ENCODE results near the gene KRTAP2-3. TPM values are rescaled to one million over a fixed set of nuclear protein-coding genes. Genes with fewer than 3 reads are reported as not detected.
"Not testable (repeated sequence)": the region's sequence is repeated elsewhere in the genome, so short reads cannot be mapped to it uniquely, and the experiment has no call there.

Gene KRTAP2-3
- total RNA-seq, 4 donors from 2014 or later = not detected

- H3K36me3 ChIP-seq = no peaks in the 10 kb centered on the region
- no peak within 1 kb of the TSS for H3K4me3 ChIP-seq
- no peak for ATAC-seq
- TF ChIP-seq CTCF (IDR thresholded peaks at IDR 0.05) (no peak), POLR2AphosphoS5 (IDR thresholded peaks at IDR 0.05) (no peak), POLR2A (IDR thresholded peaks at IDR 0.05) (no peak), EP300 (IDR thresholded peaks at IDR 0.05) (no peak)
- peaks cover 32% of the 10 kb centered on the region for H3K27me3 ChIP-seq
- H3K27ac ChIP-seq = no peak within 1 kb of the TSS
- WGBS, 2 donors (ENCODE audit: low coverage in 1 of 2) = 18 to 47% methylated on average over 5 of the region's 10 CpGs
- H3K9me3 ChIP-seq = no peaks in the 10 kb centered on the region
- no peaks in the 10 kb centered on the region for H3K4me1 ChIP-seq
Measured at GRCh38 chr17:41101586-41102259, 41.8 kb upstream of the KRTAP2-3 start, which contains the start of gene KRTAP4-16. Gene KRTAP4-16 (minus strand): TSS chr17:41102209. CDS start chr17:41102209, 0 bp downstream.

GRCh38 chr17:41099682-41100480 lies 40.0 kb upstream of the KRTAP2-3 start:
- H3K4me1 ChIP-seq, H3K36me3 ChIP-seq, H3K4me3 ChIP-seq, H3K9me3 ChIP-seq, H3K27ac ChIP-seq, ATAC-seq: not testable (repeated sequence)
- 47 to 48% methylated on average over 6 to 7 of the region's 7 CpGs for WGBS, 2 donors (ENCODE audit: low coverage in 1 of 2)
- H3K27me3 ChIP-seq = peaks cover 26% of the 10 kb centered on the region

GRCh38 chr17:41098481-41098880 lies 38.6 kb upstream of the KRTAP2-3 start:
- peaks cover 26% of the 10 kb centered on the region for H3K27me3 ChIP-seq
- TF ChIP-seq EP300 (IDR thresholded peaks at IDR 0.05) (no peak), POLR2A (IDR thresholded peaks at IDR 0.05) (no peak), POLR2AphosphoS5 (IDR thresholded peaks at IDR 0.05) (no peak), CTCF (IDR thresholded peaks at IDR 0.05) (no peak)
- WGBS, 2 donors (ENCODE audit: low coverage in 1 of 2) = 67 to 89% methylated on average over 3 to 6 of the region's 6 CpGs
- H3K36me3 ChIP-seq = no peaks in the 10 kb centered on the region
- no peak overlapping the region for H3K4me3 ChIP-seq
- ATAC-seq = no peak
- no peaks in the 10 kb centered on the region for H3K4me1 ChIP-seq
- H3K9me3 ChIP-seq = no peaks in the 10 kb centered on the region
- H3K27ac ChIP-seq = no peak overlapping the region

- 49 to 93% methylated on average over 2 to 4 of the region's 4 CpGs for WGBS, 2 donors (ENCODE audit: low coverage in 1 of 2)
- no peaks in the 10 kb centered on the region for H3K36me3 ChIP-seq
- H3K9me3 ChIP-seq = no peaks in the 10 kb centered on the region
- H3K27ac ChIP-seq = no peak within 1 kb of the TSS
- no peak within 1 kb of the TSS for H3K4me3 ChIP-seq
- no peak for ATAC-seq
- TF ChIP-seq CTCF (IDR thresholded peaks at IDR 0.05) (no peak), POLR2A (IDR thresholded peaks at IDR 0.05) (no peak), POLR2AphosphoS5 (IDR thresholded peaks at IDR 0.05) (no peak), EP300 (IDR thresholded peaks at IDR 0.05) (no peak)
- H3K27me3 ChIP-seq = peaks cover 26% of the 10 kb centered on the region
- no peaks in the 10 kb centered on the region for H3K4me1 ChIP-seq
Measured at GRCh38 chr17:41098042-41098441, 38.1 kb upstream of the KRTAP2-3 start, which contains the start of gene KRTAP4-8. Gene KRTAP4-8 (minus strand): TSS chr17:41098142. CDS start chr17:41098084, 58 bp downstream.

- Histone ChIP-seq H3K9me3 (no peaks in the 10 kb centered on the region), H3K36me3 (no peaks in the 10 kb centered on the region), H3K27me3 (peaks cover 19% of the 10 kb centered on the region), H3K4me1 (no peaks in the 10 kb centered on the region), H3K27ac (no peak overlapping the region), H3K4me3 (no peak overlapping the region)
- TF ChIP-seq POLR2A (IDR thresholded peaks at IDR 0.05) (no peak), EP300 (IDR thresholded peaks at IDR 0.05) (no peak), POLR2AphosphoS5 (IDR thresholded peaks at IDR 0.05) (no peak), CTCF (IDR thresholded peaks at IDR 0.05) (no peak)
- 84 to 85% methylated on average over 5 to 7 of the region's 7 CpGs for WGBS, 2 donors (ENCODE audit: low coverage in 1 of 2)
- no peak for ATAC-seq
Measured at GRCh38 chr17:41096055-41096454, 36.1 kb upstream of the KRTAP2-3 start.

- 57 to 58% methylated on average over 4 of the region's 4 CpGs for WGBS, 2 donors (ENCODE audit: low coverage in 1 of 2)
- H3K27ac ChIP-seq, ATAC-seq: not testable (repeated sequence)
Measured at GRCh38 chr17:41088760-41089352, 28.9 kb upstream of the KRTAP2-3 start.

GRCh38 chr17:41084100-41084856 lies 24.4 kb upstream of the KRTAP2-3 start, which contains the start of gene KRTAP4-7:
Gene KRTAP4-7 (plus strand): TSS chr17:41084150. CDS start chr17:41084207, 57 bp downstream.
- H3K4me1 ChIP-seq, H3K36me3 ChIP-seq, ATAC-seq, H3K4me3 ChIP-seq, H3K9me3 ChIP-seq, H3K27me3 ChIP-seq, H3K27ac ChIP-seq: not testable (repeated sequence)
- WGBS, 2 donors (ENCODE audit: low coverage in 1 of 2) = 63% methylated on average over 2 of the region's 14 CpGs; no CpG with 5 or more reads in 1 of the 2 donors

More at GRCh38 chr17:41088760-41089352, 28.9 kb upstream of the KRTAP2-3 start:
- not testable (repeated sequence) for H3K4me1 ChIP-seq, H3K27me3 ChIP-seq, H3K4me3 ChIP-seq, H3K9me3 ChIP-seq, H3K36me3 ChIP-seq

All from gastroesophageal sphincter (tissue), 4 donors.